ENCODE measurements around the gene PATZ1.

- TF ChIP-seq, protein P1, sequence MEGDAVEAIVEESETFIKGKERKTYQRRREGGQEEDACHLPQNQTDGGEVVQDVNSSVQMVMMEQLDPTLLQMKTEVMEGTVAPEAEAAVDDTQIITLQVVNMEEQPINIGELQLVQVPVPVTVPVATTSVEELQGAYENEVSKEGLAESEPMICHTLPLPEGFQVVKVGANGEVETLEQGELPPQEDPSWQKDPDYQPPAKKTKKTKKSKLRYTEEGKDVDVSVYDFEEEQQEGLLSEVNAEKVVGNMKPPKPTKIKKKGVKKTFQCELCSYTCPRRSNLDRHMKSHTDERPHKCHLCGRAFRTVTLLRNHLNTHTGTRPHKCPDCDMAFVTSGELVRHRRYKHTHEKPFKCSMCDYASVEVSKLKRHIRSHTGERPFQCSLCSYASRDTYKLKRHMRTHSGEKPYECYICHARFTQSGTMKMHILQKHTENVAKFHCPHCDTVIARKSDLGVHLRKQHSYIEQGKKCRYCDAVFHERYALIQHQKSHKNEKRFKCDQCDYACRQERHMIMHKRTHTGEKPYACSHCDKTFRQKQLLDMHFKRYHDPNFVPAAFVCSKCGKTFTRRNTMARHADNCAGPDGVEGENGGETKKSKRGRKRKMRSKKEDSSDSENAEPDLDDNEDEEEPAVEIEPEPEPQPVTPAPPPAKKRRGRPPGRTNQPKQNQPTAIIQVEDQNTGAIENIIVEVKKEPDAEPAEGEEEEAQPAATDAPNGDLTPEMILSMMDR (conservative IDR thresholded peaks at IDR 0.05; ENCODE audit: low read depth, low read length) = no peak
- no peak for TF ChIP-seq EZH2 (IDR thresholded peaks at IDR 0.05; ENCODE audit: low read length, unreplicated experiment)
- no peak for TF ChIP-seq EZH2phosphoT487 (IDR thresholded peaks at IDR 0.05; ENCODE audit: borderline replicate concordance, low read length)
These were observed 14.1 kb downstream of the PATZ1 start for GRCh38 chr22:31332010-31332409.

Measured in PC-3 (cell line).